Measurements from ENCODE around the gene TMPRSS7.

DNA sequence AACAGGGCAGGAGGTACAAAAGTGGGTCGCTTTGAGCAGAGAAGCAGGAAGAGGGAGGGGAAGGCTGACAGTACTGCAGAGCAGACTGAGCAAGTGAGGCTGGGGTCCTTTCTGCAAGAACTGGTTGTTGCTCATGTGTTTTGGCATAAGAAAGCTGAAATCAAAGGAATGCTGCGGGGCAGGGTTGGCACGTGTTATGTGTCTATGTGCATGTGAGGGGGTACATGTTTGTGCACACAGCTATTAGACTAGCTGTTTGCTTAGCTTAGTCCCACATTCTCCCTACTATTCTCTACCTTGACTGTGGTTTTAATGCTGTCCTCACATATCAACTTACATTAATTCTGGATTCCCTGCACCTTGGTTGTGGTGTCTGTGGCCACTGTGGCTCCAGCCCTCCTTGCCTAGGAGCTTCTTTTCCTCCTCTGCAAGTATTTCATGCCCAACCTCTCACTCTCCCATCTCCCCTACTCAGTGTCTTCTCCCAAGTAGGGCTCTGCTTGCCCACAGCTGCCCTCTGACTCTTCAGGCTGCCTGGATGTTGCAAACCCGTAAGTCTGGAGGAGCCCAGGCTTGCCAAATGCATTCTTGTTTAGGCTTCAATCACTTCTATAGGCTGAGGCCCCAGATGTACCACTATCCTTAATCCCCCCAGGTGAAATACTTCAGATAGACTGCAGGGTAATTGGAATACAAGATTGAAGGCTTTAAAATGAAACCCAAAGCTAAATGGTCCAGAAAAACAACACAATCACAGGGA is 31.0 kb upstream of the TMPRSS7 start:
- TF ChIP-seq SUZ12 (IDR thresholded peaks at IDR 0.05; ENCODE audit: extremely low read depth, insufficient read depth, insufficient read length) (no peak), ZNF274 (IDR thresholded peaks at IDR 0.05; ENCODE audit: low read depth, low read length) (no peak), YY1 (IDR thresholded peaks at IDR 0.05; ENCODE audit: insufficient read depth, insufficient read length) (no peak)

All from NT2/D1 (cell line).